ENCODE results near the gene KIAA0513. TPM values are rescaled to one million over a fixed set of nuclear protein-coding genes. Genes with fewer than 3 reads are reported as not detected.

KIAA0513 gene
- total and polyA plus RNA-seq, 2 donors (not counting 1 experiment from before 2014, with no cell fraction given) = 1.1 to 2.1 TPM

GRCh38 chr16:84992717-84993075 is 34.9 kb upstream of the KIAA0513 start:
- intact Hi-C loops (cut with micrococcal nuclease) = no loop called here
- DNase-seq (no peak), ATAC-seq (ENCODE audit: low read depth) (no peak)
- ChIA-PET CTCF (no interaction called here), POLR2A (no interaction called here)
- TF ChIP-seq, protein P1, sequence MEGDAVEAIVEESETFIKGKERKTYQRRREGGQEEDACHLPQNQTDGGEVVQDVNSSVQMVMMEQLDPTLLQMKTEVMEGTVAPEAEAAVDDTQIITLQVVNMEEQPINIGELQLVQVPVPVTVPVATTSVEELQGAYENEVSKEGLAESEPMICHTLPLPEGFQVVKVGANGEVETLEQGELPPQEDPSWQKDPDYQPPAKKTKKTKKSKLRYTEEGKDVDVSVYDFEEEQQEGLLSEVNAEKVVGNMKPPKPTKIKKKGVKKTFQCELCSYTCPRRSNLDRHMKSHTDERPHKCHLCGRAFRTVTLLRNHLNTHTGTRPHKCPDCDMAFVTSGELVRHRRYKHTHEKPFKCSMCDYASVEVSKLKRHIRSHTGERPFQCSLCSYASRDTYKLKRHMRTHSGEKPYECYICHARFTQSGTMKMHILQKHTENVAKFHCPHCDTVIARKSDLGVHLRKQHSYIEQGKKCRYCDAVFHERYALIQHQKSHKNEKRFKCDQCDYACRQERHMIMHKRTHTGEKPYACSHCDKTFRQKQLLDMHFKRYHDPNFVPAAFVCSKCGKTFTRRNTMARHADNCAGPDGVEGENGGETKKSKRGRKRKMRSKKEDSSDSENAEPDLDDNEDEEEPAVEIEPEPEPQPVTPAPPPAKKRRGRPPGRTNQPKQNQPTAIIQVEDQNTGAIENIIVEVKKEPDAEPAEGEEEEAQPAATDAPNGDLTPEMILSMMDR (IDR thresholded peaks at IDR 0.05) = no peak
- TF ChIP-seq EZH2 (IDR thresholded peaks at IDR 0.05; ENCODE audit: borderline replicate concordance, insufficient read depth, low read depth, low read length, poor library complexity, severe bottlenecking) = no peak
- H3K36me3 ChIP-seq (replicated peaks in 1 of 2; ENCODE audit: control extremely low read depth in 1 of 2, control insufficient read depth in 1 of 2, extremely low read depth in 1 of 2, insufficient read depth in 2 of 2, low read length in 1 of 2) = peaks cover 9 to 57% of the 10 kb centered on the region in 2 experiments
- WGBS (ENCODE audit: insufficient coverage) = no CpG with 5 or more reads among the region's 3 CpGs
- no peak overlapping the region for H3K27ac ChIP-seq (ENCODE audit: low read length in 2 of 2)
- no peak overlapping the region for H3K27ac Mint-ChIP-seq
- H3K27me3 Mint-ChIP-seq = no peaks in the 10 kb centered on the region
- no peak overlapping the region for H3K4me2 ChIP-seq (replicated peaks; ENCODE audit: low read depth, low read length, poor library complexity, severe bottlenecking)
- H3K4me3 ChIP-seq (ENCODE audit: control extremely low read depth in 1 of 5, extremely low read depth in 1 of 5, insufficient read depth in 1 of 5, low read depth in 2 of 5, low read length in 4 of 5) = no peak overlapping the region
- peaks cover 12% of the 10 kb centered on the region for H3K4me1 Mint-ChIP-seq
- peaks cover 49% of the 10 kb centered on the region for H3K79me2 ChIP-seq (ENCODE audit: control insufficient read depth, insufficient read depth, low read length)
- no peak overlapping the region for H2AFZ ChIP-seq (ENCODE audit: insufficient read depth, low read depth, low read length, poor library complexity, severe bottlenecking)
- H3K9me3 Mint-ChIP-seq (ENCODE audit: insufficient read depth) = no peaks in the 10 kb centered on the region
- H3K9ac ChIP-seq (ENCODE audit: low read length) = no peak overlapping the region
- peaks cover 8% of the 10 kb centered on the region for H4K20me1 ChIP-seq (ENCODE audit: control insufficient read depth, insufficient read depth, low read length, poor library complexity, severe bottlenecking)
- no peak overlapping the region for H3K4me3 Mint-ChIP-seq
- no peaks in the 10 kb centered on the region for H3K27me3 ChIP-seq (replicated peaks in 1 of 4; ENCODE audit: control extremely low read depth in 1 of 4, control insufficient read depth in 3 of 4, insufficient read depth in 4 of 4, low read length in 3 of 4)
- peaks cover 0 to 7% of the 10 kb centered on the region in 2 donors for H3K4me1 ChIP-seq (ENCODE audit: control insufficient read depth in 2 of 2, insufficient read depth in 2 of 2, low read length in 2 of 2)
- H3K9me3 ChIP-seq (ENCODE audit: control extremely low read depth in 1 of 3, control insufficient read depth in 2 of 3, insufficient read depth in 1 of 3, low read length in 2 of 3) = no peaks in the 10 kb centered on the region

GRCh38 chr16:84993926-84994325 is 33.7 kb upstream of the KIAA0513 start:
- over 99% methylated on average over 8 of the region's 8 CpGs for WGBS (ENCODE audit: insufficient coverage)
- Histone ChIP-seq H3K4me3 (ENCODE audit: control extremely low read depth in 1 of 5, extremely low read depth in 1 of 5, insufficient read depth in 1 of 5, low read depth in 2 of 5, low read length in 4 of 5) (no peak overlapping the region), H3K36me3 (replicated peaks in 1 of 2; ENCODE audit: control extremely low read depth in 1 of 2, control insufficient read depth in 1 of 2, extremely low read depth in 1 of 2, insufficient read depth in 2 of 2, low read length in 1 of 2) (peaks cover 9 to 46% of the 10 kb centered on the region in 2 experiments), H3K9me3 (ENCODE audit: control extremely low read depth in 1 of 3, control insufficient read depth in 2 of 3, insufficient read depth in 1 of 3, low read length in 2 of 3) (no peaks in the 10 kb centered on the region), H3K4me2 (replicated peaks; ENCODE audit: low read depth, low read length, poor library complexity, severe bottlenecking) (no peak overlapping the region), H3K79me2 (ENCODE audit: control insufficient read depth, insufficient read depth, low read length) (peaks cover 59% of the 10 kb centered on the region), H3K27me3 (replicated peaks in 1 of 4; ENCODE audit: control extremely low read depth in 1 of 4, control insufficient read depth in 3 of 4, insufficient read depth in 4 of 4, low read length in 3 of 4) (no peaks in the 10 kb centered on the region), H2AFZ (ENCODE audit: insufficient read depth, low read depth, low read length, poor library complexity, severe bottlenecking) (no peak overlapping the region), H3K27ac (ENCODE audit: low read length in 2 of 2) (no peak overlapping the region), H3K4me1 (ENCODE audit: control insufficient read depth in 2 of 2, insufficient read depth in 2 of 2, low read length in 2 of 2) (peaks cover 0 to 7% of the 10 kb centered on the region in 2 donors), H3K9ac (ENCODE audit: low read length) (no peak overlapping the region), H4K20me1 (ENCODE audit: control insufficient read depth, insufficient read depth, low read length, poor library complexity, severe bottlenecking) (peaks cover 8% of the 10 kb centered on the region)
- ATAC-seq (ENCODE audit: low read depth) (no peak), DNase-seq (no peak)
- Mint-ChIP-seq H3K27me3 (no peaks in the 10 kb centered on the region), H3K27ac (no peak overlapping the region), H3K9me3 (ENCODE audit: insufficient read depth) (no peaks in the 10 kb centered on the region), H3K4me1 (peaks cover 12% of the 10 kb centered on the region), H3K4me3 (no peak overlapping the region)
- ChIA-PET CTCF (interaction anchor here (2.2 kb wide), 1 partner anchor 93 kb away, joined by 5 read pairs; no protein-coding TSS in a partner anchor), POLR2A (no interaction called here)
- TF ChIP-seq, protein P1 (IDR thresholded peaks at IDR 0.05) = no peak
- TF ChIP-seq EZH2 (IDR thresholded peaks at IDR 0.05; ENCODE audit: borderline replicate concordance, insufficient read depth, low read depth, low read length, poor library complexity, severe bottlenecking) = no peak
- intact Hi-C loops (cut with micrococcal nuclease) = no loop called here
